ENCODE data around the gene GRIA1.

The GRIA1 gene

DNA sequence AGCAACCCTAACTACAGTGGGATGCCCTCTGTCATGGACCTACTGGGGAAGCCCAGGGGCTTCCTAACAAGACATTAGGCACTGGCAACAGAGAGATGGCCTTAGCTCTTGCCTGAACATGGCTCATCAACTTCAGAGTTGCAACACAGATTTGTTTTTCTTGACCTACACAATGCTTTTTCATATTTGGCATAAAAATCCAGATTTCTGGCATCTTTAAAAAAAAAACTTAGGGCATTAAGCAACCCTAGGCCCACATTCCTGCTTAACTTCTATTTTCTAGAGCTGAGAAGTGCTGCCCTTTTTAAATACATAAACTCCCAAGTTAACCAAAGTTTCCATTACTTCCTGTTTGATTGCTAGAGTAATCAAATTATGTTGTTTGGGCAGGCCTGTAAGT is 8.0 kb downstream of the GRIA1 start:
- no peak for DNase-seq (ENCODE audit: low spot score)

DNA sequence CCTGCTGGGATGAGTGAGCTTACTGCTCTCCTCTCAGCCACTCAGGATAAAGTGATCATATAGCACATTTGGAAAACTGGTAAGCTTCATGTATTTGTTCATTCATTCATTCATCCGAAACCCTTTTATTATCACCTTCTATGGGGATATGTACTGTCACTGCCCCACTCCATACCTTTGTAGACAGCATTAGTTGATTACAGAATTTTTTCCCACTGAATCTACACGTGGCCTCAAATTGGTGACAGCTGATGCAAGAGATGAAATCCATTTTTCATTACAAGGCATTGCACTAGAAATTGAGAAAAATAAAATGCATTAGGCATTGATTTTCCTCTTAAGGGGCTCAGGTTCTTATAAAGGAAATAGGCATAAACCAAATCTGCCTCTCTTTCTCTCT is 9.7 kb downstream of the GRIA1 start:
- no peak for DNase-seq (ENCODE audit: low spot score)

DNA sequence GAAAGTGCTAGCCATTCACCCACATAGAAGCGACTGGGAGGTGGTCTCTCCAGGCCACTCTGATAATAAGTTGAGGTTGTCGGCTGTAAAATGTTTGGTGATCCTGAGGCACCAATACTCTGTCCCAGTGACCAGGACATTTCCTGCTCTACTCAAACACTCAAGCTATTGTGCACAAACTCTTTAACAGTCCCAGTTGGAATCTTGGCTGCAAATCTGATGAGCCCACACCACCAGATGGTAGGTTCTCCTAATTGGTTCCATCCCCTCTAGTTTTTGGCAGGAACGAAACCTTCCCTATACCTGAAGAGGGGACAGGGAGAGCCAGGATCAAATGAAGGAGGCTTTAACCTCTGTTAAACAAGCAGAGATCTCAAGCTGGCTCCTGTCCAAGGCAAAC is 14.3 kb downstream of the GRIA1 start:
- DNase-seq (ENCODE audit: low spot score): no peak

DNA sequence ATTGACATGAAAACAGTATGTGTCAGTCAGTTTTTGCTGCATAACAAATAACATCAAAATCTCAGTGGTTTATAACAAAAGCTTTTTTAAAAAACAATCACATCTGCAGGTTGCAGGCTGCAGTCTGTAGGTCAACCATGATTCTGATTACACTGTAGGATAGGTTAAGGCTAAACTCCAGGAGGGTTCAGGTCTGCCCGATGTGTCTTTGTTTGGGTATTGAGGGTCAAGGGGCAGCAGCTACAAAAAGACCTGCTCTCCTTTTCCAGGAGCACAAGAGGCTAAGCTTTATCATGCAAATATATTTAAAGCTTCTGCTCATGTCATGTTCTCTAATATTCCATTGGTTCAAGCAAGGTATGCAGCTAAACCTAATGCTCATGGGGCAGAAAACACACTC is 18.2 kb downstream of the GRIA1 start:
- no peak for DNase-seq (ENCODE audit: low spot score)

DNA sequence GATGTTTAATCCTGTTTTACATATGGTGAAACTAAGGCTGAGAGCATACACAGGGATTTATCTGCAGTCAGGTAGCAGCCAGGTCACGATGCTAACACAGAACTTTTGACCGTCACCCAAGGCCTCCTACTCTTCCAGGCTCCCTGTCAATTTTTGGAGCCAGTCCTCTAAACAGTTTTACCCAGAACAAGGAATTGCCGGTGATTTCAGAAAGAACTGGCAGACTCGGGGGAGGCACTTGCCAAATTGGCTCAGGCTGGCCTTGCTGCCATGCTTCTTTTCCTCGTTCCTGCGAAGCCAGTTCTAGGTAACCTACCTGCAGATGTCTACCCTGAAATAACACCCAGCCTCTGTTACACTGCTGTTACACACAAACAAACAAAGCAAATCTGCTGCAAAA is 21.2 kb downstream of the GRIA1 start:
- DNase-seq (ENCODE audit: low spot score): no peak

DNA sequence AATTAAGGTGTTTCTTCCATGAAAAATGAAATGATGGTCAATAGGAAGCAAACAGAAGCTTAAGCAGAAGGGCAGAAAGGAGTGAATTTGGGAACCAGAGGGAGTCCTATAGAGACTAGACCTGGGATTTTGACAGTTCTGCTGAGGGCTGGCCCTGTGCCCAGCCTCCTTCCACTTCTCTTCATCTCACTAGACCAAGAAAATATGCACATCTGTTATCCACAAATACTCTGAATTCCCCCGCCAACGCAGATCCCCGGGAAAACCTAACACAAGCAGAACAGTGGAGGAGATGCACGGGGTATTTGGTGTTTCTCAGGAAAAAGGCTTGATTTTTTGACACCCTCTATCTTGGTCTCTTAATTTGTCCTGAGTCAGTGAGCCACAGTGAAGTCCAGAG is 22.7 kb downstream of the GRIA1 start:
- DNase-seq (ENCODE audit: low spot score): no peak

DNA sequence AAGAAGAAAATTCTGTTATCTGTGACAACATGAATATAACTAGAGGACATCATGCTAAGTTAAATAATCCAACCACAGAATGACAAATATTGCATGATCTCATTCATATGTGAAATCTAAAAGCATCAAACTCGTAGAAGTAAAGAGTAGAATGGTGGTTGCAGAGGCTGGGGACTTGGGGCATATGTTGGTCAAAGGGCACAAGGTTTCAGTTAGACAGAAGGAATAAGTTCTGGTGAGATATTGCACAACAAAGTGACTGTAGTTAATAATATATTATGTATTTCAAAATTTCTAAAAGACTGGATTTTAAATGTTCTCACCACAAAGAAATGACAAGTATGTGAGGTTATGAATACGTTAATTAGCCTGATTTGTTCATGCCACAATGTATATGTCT is 24.8 kb downstream of the GRIA1 start:
- no peak for DNase-seq (ENCODE audit: low spot score)

DNA sequence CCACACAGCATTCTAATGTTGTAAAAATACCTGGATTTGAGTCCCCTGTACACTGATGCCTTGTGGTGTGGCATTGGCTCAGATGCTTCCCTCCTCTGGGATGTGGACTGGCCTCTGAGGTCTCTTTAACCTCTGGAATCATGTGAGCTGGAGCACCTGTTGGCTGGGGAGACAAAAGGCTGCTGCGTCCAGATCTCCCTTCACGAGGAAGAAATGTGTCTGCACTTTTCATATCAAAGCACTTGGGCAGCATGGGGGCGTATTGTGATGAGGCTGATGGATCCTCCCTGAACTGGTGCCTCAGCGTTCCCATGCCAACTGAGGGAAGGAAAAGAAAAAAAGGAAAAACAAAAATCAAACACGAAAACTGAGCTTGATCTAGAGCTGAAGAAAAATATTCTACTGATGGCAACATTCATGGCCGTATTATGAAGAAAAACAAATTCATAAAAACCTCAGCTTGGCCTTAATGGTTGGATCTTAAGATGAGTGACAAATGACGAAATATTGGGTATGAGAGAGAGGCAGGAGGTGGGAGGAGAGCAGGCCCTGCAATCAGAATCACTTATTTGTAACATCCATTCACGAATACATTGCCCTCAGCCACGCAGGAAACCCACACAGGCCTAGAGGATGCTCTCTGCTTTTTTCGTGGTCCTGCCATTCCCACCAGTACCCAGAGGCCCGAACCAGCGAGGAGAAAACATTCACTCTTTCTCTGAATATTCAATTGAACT is 26.2 kb downstream of the GRIA1 start:
- DNase-seq (ENCODE audit: low spot score): no peak

DNA sequence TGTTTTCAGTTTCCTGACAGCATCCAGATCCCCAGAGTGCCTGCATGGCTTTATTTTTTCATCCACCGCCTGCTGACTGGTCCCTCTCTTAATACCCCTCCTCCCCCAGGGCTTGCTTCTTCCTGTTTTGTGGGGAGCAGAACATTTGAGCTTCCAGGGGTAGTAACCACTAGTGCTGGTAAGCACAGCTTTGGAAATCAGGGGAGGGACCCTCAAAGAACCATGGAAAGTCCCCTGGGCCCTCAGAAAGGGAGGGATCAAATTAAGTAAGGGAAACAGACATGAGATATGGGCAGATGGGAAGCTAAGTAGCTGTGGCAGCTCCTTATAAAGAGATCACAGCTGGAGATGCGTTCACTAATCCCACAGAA is 26.8 kb downstream of the GRIA1 start:
- DNase-seq (ENCODE audit: low spot score): no peak

DNA sequence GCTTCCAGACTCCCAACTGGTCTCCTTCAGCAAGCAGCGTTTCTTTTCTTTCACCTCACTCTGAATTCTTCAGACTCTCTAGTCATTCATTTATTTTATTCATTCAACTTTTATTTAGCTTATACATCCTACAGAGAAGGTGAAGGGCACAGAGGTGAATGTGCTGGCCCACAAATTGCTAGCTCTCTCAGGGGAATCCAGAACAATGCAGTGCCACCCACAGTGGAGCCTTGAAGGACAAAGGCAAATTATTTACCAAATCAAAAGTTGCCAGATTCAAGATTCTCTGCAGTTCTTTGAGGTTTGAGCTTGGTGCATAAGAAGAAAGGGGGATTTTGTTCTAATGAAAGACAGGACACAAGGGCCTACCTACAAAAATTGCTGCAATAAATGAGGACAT is 29.7 kb downstream of the GRIA1 start:
- DNase-seq (ENCODE audit: low spot score): no peak

DNA sequence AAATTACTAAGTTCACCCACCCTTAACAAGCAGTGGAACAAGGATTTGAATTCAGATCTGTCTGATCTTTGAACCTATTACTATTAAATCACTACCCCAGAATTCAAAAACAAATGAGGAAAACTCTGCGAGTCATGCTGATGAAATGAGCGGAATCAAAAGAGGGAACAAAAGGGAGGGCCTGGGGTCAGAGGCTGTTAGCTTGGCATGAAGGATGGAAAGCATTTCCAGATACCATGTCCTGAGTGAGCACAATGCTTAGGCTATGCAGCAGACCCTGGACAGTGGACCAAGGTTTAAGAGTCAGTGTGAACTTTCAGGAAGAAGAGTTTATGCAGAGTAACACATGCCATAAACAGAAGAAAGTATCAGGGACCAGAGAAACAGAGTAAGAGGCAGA is 30.5 kb downstream of the GRIA1 start:
- no peak for DNase-seq (ENCODE audit: low spot score)

DNA sequence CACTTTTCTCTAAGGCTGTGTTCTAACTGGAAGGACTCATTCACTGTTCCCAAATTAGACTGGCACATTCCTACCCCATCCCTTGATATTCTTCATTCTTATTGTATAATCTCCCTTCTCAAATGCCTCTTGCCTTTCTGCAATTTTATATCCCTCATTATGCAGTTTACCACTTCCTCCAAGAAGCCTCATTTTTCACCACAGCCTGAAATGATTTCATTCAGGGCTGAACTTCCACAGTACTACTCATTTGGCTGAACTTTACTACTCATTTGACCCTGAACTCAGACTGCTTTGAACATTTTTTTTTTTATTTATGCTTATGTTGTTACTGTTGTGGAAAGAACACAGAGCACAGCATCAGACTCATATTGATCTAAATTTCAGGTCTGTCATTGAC is 32.7 kb downstream of the GRIA1 start:
- DNase-seq (ENCODE audit: low spot score): no peak

DNA sequence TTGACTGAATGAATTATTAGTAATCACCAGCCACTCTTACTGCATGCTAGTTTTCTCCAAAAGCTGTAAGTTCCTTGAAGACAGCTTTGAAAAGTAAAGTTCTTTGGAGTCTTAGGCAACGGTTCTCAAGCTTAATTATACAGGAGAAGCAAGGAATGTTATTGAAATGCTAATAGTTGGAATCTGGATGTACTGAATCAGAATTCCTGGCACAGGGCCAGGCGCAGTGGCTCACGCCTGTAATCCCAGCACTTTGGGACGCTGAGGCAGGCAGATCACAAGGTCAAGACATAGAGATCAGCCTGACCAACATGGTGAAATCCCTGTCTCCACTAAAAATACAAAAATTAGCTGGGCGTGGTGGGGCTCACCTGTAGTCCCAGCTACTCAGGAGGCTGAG is 33.4 kb downstream of the GRIA1 start:
- no peak for DNase-seq (ENCODE audit: low spot score)

DNA sequence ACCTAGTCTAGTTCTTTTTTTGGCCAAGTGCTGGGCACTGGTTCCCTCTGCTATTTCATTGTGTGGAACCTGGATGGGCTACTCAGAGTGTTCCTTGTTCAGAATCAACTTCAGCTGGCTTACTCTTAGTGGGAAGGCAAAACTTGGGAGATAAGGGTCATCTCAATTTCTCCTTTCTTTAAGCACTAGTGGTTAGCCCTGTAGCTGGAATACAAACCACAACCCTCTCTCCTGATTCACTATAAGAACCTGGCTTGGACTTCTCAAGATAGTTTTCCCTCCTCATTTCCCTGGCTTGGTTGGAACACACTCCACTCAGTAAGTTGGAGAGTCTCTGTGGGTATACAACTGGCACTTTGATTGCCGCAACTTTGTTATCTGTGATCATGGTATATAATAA is 35.1 kb downstream of the GRIA1 start:
- DNase-seq (ENCODE audit: low spot score): no peak

DNA sequence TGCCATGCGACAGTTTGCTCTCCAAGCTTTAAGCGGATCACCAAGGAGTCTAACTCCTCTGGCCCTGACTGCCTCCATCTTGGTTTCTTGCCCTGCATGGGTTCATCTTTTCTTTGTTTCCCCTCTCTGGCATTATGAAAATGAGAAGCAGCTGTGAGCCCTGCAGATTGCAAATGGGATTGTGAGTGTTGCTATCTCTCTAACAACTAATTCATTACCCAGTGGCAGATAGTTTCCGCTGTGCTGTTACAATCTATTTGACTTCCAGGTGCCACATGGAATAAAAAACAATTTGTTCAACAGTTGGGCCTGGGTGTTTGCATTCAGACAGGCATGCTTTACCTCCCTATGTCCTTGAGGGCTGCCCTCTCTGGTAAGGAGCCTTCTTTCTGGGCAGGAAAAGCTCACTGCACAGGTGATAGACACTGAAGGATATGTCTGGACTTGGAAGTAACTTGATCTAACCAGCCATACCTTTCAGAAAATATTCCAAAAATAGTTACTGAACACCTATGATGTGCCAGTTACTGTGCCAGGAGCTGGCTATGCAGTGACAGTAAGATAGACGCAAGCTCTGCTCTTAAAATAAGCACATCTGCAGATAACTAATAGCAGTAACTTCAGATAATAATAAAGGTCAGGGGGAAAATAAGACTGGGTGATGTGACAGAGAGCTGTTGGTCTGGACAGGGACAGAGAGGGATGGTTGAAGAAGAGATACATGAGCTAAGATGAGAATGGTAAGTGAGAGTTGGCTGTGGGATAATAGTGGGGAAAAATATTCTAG is 40.1 kb downstream of the GRIA1 start:
- DNase-seq (ENCODE audit: low spot score): no peak

DNA sequence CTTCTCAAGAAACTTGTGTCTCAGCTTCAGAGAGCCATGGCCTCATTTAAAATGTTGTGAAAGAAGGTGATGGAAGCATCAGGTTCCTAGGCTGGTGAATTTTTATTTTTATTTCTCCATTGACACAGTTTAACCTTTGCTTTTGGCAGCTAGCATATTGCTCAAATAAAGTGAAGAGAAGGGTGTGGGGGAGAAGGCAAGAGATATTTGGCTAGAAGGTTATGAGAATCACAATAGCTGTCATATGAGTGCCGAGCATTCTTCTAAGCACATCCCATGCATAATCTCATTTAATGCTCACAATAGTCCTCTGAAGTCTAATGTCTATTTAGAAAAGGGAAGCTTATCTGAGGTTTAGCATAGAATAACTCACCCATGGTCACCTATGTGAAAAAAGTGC is 43.1 kb downstream of the GRIA1 start:
- no peak for DNase-seq (ENCODE audit: low spot score)

DNA sequence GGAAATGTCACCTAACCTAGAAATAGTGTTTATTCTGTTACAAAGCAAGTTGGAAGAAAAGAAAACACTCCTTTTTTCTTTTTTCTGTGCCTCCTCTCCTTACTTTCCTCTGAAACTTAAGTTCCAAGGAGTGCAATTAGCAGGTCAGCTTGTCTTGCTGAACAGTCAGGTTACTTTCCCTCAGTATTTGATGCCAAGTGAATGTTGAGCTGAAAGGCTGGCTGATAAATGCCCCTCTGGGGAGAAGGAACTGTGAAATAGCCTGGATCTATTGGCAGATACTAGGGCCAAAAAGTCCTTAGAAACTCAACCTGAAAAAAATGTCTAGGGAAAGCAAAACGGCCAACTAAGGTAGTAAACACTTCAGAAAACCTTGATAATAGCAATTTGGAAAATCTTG is 43.6 kb downstream of the GRIA1 start:
- DNase-seq (ENCODE audit: low spot score): no peak

DNA sequence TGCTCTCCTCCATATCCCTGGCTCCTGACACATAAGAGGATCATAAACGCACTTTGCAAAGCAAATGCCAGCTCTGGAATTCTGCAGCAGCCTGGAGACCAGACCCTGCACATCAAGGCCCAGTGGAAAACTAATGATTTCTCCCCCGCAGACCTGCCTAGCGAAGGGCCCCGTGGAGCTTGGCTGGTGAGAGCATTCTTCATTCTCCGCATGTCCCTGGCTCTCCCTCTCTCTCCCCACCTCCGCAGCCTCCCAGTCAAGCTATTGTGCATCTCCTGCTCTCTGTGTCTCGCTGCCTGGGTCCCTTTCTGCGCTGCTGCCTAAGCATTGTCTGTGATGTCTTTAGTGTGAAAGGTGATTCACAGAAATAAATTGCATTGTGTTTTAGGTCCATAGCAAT is 46.7 kb downstream of the GRIA1 start:
- DNase-seq (ENCODE audit: low spot score): no peak

DNA sequence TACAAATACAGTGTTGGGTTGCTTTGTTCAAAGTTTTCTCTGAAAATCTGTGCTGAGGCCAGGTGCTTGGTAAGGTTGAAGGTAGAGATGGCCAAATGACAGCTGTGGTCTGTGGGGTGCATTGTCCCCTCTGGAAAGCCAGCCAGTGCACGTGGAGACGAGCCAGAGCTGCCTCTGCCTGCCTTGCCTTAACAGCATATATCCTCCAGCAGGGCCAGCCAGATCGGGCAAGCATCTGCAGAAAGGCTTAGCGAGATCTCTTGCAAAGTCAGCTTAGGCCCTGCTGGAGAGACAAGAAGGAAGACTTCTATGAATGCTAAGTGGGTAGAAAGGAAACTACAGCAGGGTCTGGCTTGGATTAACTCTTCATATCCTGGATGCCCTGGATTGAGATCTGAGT is 49.5 kb downstream of the GRIA1 start:
- no peak for DNase-seq (ENCODE audit: low spot score)

DNA sequence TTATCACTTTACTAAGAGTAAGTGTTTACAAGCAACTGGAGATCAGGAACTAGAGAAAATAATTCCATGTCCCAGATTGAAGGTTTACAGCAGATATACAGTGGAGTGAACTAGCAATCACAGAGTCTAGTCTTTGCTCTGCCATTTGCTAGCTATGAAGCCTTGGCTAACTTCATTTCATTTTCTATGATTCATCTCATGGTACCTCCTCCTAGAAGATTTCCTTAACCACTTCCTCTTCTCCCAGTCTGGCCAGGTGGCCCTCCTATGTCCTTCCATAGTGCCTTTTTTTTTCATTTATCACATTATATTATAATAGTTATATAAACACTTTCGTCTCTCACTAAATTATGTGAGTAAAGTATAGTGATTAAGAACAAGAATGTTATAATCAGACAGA is 52.1 kb downstream of the GRIA1 start:
- no peak for DNase-seq (ENCODE audit: low spot score)

DNA sequence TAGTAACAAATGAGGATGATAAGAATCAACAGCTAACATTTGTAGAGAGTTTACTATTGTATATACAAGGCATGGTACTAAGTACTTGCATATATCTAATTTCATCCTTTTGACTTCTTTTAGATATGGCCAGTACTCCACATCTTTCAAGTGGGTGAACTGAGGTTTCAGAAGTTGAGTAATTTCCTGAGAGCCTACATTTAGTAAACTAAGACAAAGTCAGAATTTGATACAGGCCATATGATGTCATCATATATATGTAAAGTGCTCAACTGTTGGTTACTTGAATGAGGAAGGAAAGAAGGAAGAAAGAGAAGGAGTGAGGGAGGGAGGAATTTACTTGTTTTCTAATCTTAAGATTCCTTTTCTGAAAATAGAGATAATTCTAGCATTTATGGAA is 52.8 kb downstream of the GRIA1 start:
- no peak for DNase-seq (ENCODE audit: low spot score)

DNA sequence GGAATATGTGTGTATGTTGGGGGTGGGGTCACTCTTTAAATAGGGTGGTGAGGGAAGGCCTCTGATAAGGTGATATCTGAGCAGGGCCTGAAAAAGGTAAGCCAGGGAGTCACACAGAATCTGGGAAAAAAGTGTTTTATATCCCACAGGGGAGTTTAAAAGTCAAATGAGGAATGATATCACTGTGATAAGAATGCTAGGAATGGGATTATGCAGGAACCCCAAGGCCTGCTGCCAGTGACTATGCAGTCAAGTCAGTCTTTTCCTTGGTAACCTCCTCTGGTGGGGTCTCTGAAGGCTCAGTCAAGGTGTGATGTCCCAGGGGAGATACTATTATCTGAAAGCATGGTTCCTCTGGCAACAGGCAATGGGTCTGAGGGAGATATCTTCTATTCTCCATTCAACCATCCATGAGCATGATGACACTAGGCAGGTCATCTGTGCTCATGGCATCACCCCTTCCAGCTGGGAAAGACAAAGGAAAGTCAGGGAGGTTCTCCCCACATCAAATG is 53.5 kb downstream of the GRIA1 start:
- no peak for DNase-seq (ENCODE audit: low spot score)

DNA sequence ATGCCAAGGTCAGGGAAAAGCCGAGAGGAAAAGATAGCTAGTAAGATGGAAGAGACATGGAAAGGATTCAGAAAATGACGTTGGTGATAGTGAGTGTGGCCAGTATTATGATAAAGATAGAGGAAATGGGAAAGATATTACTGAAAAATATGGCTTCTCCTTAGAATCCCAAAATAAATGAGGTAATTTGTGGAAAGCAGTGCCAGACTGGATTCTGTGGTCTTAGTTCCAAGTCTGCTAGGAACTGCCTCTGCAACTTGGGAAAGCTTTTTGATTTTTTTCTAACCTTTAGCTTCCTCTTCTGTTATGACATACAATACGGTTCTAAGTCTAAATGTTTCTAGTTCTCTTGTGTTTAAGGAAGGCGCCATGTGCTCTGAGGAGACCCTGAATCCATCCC is 54.2 kb downstream of the GRIA1 start:
- DNase-seq (ENCODE audit: low spot score): no peak

DNA sequence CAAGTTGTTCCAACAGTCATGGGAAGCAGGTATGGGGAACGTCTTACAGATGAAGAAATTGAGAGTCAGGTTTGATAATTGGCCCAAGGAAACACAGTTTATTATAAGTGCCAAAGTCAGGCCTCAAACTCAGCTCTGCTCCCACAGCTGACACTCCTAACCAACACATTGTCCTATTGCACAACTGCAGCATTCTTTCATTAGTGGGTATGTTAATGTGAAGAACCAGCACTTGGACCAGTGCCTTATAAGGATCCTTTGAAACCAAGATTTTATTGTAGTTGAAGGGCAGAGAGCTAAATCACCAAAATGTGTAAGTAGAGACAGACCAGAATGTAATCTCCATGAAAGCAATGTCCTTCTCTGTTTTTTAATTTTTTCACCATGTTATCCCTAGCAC is 56.1 kb downstream of the GRIA1 start:
- no peak for DNase-seq (ENCODE audit: low spot score)

Measured in hematopoietic multipotent progenitor cell treated with erythropoietin and hydrocortisone succinate and interleukin-3 and kit ligand, for 17 days (in vitro differentiated cells).